Measurements from ENCODE around the gene ABHD2.
"Not testable (repeated sequence)": the region's sequence is repeated elsewhere in the genome, so short reads cannot be mapped to it uniquely, and the experiment has no call there.

Gene ABHD2

GRCh38 chr15:89141159-89141558 lies 52.9 kb downstream of the ABHD2 start:
- DNase-seq, result not testable (repeated sequence)

GRCh38 chr15:89141885-89142284 lies 53.6 kb downstream of the ABHD2 start:
- DNase-seq, result no peak

GRCh38 chr15:89142423-89142822 lies 54.2 kb downstream of the ABHD2 start:
- no peak for DNase-seq

- no peak for DNase-seq
Observed at GRCh38 chr15:89143503-89144162, 55.4 kb downstream of the ABHD2 start.

GRCh38 chr15:89144491-89144890 lies 56.2 kb downstream of the ABHD2 start:
- DNase-seq, result no peak

GRCh38 chr15:89146366-89146765 lies 58.1 kb downstream of the ABHD2 start:
- no peak for DNase-seq

GRCh38 chr15:89148126-89148525 lies 59.9 kb downstream of the ABHD2 start:
- DNase-seq, result no peak

GRCh38 chr15:89149501-89150101 lies 61.3 kb downstream of the ABHD2 start:
- DNase-seq, result no peak

- no peak for DNase-seq
Observed at GRCh38 chr15:89150287-89150686, 62.0 kb downstream of the ABHD2 start.

- no peak for DNase-seq
Observed at GRCh38 chr15:89150762-89151664, 62.8 kb downstream of the ABHD2 start.

GRCh38 chr15:89155122-89155521 lies 66.9 kb downstream of the ABHD2 start:
- no peak for DNase-seq

- DNase-seq, result no peak
Observed at GRCh38 chr15:89155656-89156055, 67.4 kb downstream of the ABHD2 start.

- no peak for DNase-seq
Observed at GRCh38 chr15:89157061-89157460, 68.8 kb downstream of the ABHD2 start.

- no peak for DNase-seq
Observed at GRCh38 chr15:89157918-89158564, 69.8 kb downstream of the ABHD2 start.

- no peak for DNase-seq
Observed at GRCh38 chr15:89161666-89162065, 73.4 kb downstream of the ABHD2 start.

- DNase-seq, result no peak
Observed at GRCh38 chr15:89163271-89164055, 75.2 kb downstream of the ABHD2 start.

- DNase-seq, result no peak
Observed at GRCh38 chr15:89164712-89165211, 76.5 kb downstream of the ABHD2 start.

- no peak for DNase-seq
Observed at GRCh38 chr15:89165677-89166076, 77.4 kb downstream of the ABHD2 start.

- no peak for DNase-seq
Observed at GRCh38 chr15:89167267-89168176, 79.3 kb downstream of the ABHD2 start.

GRCh38 chr15:89168316-89168833 lies 80.1 kb downstream of the ABHD2 start:
- DNase-seq, result no peak

- no peak for DNase-seq
Observed at GRCh38 chr15:89170364-89170763, 82.1 kb downstream of the ABHD2 start.
